Stimulated activated CD8-positive, alpha-beta memory T cell treated with anti-CD3 and anti-CD28 coated beads, Interleukin-15, amount 100 ng/mL, for 4 hours (primary cell): ENCODE measurements around the gene GATC.
A peak's percentile ranks its signal among the peaks of the same experiment; 100 is the strongest.
"Not testable (repeated sequence)": the region's sequence is repeated elsewhere in the genome, so short reads cannot be mapped to it uniquely, and the experiment has no call there.

ENCODE experiments used
- DNase-seq, 2 donors: peaks; one replicate each; pipeline ENCODE4 v3.0.0-alpha.2; 2020; ENCODE audit warnings: low read depth in 2 of 2

Gene GATC

DNA sequence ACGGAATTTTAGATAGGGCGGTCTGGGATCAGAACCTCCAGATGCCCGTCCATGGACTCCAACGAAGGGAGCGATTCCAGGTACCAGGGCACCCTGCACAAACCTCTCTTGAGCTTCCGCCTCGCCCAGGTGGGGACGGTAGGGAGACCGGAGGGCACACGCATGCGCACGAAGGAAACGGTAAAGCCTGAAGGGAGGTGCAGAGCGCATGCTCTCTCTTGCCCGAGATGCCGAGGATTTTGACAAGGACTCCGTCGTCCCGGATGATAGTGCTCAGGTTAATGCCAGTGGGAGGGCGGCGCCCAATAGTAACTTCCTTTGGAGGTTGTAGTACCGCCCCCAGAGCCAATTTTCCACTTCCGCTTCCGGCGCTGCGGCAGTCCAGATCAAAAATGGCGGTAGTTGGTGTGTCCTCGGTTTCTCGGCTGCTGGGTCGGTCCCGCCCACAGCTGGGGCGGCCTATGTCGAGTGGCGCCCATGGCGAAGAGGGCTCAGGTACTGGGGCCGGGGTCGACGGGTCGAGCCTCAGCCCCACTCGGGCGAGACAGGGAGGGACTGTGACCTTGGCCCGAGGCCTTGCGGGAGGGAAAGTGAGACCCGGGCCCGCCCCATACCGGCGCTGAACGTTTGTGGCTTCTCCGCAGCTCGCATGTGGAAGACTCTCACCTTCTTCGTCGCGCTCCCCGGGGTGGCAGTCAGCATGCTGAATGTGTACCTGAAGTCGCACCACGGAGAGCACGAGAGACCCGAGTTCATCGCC lies 8.3 kb upstream of the GATC start, which contains the start of gene COX6A1:
Gene COX6A1 (plus strand): TSS at position 379 of the 760 bp plus-strand sequence. CDS start 14 bp downstream, at position 393.
- DNase-seq = peak; percentile 92 to 99

- no peak for DNase-seq
Observed at GRCh38 chr12:120438495-120439198, 7.6 kb upstream of the GATC start.

GRCh38 chr12:120439646-120440247 lies 6.5 kb upstream of the GATC start:
- DNase-seq = peak; percentile 31 to 60

GRCh38 chr12:120444676-120445075 lies 1.6 kb upstream of the GATC start:
- no peak for DNase-seq

DNA sequence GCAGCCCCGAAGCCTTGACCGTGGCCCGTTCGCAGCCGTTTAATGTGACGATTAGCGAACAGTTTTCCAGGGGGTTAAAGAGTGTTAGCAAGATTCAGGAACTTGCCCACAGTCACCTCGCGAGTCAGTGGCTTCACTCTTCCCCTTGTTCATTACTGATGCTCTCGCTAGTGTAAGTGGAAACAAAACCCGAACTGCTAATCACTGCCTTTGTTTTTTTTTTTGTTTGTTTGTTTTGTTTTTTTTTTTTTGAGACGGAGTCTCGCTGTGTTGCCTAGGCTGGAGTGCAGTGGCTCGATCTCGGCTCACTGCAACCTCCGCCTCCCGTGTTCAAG lies 567 bp downstream of the GATC start:
- not testable (repeated sequence) for DNase-seq

GRCh38 chr12:120447992-120448391 lies 1.7 kb downstream of the GATC start:
- DNase-seq = no peak

DNA sequence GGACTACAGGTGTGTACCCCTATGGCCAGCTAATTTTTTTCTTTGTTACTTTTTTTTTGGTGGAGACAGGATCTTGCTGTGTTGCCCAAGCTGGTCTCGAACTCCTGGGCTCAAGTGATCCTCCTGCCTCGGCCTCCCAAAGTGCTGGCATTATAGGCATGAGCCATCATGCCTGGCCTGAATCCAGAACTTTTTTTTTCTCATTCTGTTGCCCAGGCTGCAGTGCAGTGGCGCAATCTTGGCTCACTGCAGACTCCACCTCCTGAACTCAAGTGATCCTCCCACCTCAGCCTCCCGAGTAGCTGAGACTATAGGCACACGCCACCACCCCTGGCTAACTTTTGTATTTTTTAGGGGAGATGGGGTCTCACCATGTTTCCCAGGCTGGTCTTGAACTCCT lies 6.3 kb downstream of the GATC start:
- not testable (repeated sequence) for DNase-seq

DNA sequence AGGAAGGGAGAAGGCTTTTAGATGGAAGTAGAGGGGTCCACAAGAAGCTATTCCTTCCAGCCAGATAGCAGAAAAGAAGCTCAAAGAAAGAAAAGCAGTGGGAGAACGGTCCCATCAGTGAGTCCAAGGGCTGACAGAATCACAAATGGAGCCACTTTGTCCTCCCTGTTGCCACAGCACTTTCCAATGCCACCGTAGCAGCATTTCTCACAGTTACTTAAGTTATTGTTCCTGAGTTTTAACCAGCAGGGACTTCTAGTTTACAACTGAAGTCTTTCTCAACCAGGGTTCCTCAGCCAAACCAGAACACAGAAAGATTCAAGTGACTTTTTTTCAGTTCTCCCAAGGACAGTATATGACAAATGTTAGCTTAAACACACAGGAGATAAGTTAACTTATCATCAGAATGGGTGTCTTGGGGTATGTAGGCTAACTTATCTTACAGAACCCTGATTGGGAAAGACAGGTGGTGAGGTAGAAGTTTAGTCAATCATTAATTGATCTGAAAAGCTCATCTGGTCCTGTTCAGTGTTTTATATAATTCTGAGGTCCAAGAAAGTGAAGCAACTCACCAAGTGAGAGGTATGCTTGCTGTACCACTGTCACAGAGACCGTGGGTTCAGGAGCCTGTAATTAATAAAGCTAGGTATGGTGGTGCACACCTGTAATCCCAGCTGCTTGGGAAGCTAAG lies 7.0 kb downstream of the GATC start:
- no peak for DNase-seq

- DNase-seq = no peak
Observed at GRCh38 chr12:120453977-120454376, 7.7 kb downstream of the GATC start.

- DNase-seq = no peak
Observed at GRCh38 chr12:120455302-120455701, 9.1 kb downstream of the GATC start.

GRCh38 chr12:120457133-120457532 lies 10.9 kb downstream of the GATC start:
- DNase-seq = no peak

GRCh38 chr12:120460157-120460556 lies 13.9 kb downstream of the GATC start:
- DNase-seq = no peak

DNA sequence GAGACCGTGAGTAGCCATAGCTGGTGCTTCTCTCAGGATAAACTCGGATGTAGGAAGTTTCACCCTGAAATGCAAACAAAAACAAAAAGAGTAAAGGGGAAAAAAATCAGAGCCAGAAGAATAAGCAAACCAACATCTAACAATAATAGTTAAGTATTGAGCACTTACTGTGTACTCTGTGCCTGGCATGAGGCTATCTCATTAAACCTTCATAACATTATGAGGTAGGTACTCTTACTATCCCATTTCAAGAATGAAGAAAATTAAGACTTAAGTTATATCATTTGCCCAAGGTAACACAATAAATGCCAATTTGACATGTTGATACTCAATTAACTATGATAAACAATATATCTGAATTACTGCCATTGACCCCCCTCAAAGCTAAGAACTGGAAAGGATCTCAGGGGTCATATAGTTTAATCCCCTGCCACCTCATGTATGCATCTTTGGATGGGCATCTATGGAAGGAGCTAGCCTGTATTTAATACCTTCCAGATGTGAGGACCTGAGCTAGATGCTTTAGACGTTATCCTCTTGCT lies 15.9 kb downstream of the GATC start:
- no peak for DNase-seq

- no peak for DNase-seq
Observed at GRCh38 chr12:120463712-120464111, 17.5 kb downstream of the GATC start.

GRCh38 chr12:120465756-120466155 lies 19.5 kb downstream of the GATC start:
- no peak for DNase-seq

DNA sequence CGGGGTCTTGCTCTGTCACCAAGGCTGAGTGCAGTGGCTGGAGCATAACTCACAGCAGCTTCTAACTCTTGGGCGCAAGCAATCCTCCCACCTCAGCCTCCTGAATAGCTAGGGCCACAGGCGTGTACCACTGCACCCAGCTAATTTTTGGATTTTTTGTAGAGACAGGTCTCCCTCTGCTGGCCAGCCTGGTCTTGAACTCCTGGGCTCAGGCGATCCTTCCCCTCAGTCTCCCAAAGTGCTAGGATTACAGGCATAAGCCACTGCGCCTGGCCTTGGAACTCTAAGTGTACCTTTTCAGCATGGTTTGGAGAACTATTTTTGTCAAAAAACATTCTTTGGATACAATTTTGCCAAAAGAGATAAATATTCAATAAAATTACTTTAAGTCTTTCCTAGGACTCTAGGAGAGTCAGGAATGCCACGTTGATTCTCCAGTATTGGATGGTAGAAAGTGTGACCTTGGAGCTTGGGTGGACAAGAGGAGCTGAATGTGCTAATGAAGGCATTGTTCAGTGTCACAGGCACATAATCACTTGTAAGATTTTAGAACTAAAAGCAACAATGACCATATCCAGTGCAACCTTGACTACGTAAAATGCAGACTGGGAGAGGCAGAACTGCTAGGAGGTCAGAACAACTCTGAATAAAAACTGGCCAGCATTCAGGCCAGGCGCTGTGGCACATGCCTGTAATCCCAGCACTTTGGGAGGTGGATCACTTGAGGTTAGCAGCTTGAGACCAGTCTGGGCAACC lies 20.5 kb downstream of the GATC start:
- DNase-seq = no peak

- DNase-seq = no peak
Observed at GRCh38 chr12:120467439-120467838, 21.2 kb downstream of the GATC start.

GRCh38 chr12:120468325-120468820 lies 22.1 kb downstream of the GATC start:
- no peak for DNase-seq

DNA sequence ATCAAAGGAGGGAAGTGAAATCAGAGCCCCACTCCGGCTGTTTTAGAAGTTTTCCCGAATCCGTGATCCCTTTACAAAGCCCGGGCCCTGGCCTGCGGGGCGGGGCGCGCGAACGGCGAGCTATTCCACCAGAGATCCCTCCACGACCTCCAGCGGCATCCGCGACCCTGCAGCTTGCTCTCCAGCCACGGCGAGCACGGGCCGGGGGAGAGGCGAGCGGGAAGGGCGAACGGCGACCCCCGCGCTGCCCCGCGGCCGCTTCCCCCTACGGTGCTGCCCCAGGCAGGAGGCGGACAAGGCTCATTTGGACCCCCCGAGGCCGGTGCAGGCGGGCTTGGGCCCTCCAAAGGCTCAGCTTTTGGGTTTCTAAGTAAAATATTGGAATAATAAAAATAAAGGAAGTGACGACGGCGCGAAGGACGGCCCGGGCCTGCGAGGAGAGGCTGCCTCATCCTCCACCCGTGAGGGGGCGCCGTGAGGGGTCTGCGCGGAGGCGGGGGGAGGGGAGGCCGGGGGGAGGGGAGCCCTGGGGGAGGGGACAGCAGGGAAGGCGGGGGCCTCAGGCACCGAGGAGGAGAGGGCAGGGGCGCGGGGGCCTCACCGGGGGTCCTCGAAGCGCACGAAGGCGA lies 22.7 kb downstream of the GATC start:
- peak in 1 of 2 donors; percentile 41 for DNase-seq

- peak; percentile 94 to 95 for DNase-seq
Observed at GRCh38 chr12:120469450-120470149, 23.4 kb downstream of the GATC start, which contains the start of gene SRSF9. TSS of gene SRSF9 (minus strand) at chr12:120469748. CDS start at chr12:120469609, 139 bp downstream.
